Neuronal stem cell (in vitro differentiated cells): ENCODE results near the gene PXDN.

ENCODE experiments used
- DNase-seq: peaks from one replicate; pipeline ENCODE4 v3.0.0-alpha.2; 2013; ENCODE audit warnings: low spot score
- H2AFZ ChIP-seq: one replicate; pipeline ENCODE4 v1.6.1; 2013; ENCODE audit warnings: mild to moderate bottlenecking, low read length, inconsistent platforms
- H2AK5ac ChIP-seq: 2 replicates; pipeline ENCODE4 v1.6.1; 2013; ENCODE audit warnings: low read depth, mild to moderate bottlenecking, inconsistent platforms, low read length, moderate library complexity, mixed read lengths
- H2BK120ac ChIP-seq: 2 replicates; pipeline ENCODE4 v1.6.1; 2013; ENCODE audit warnings: low read depth, mild to moderate bottlenecking, inconsistent platforms, low read length, moderate library complexity, mixed read lengths
- H2BK12ac ChIP-seq: one replicate; pipeline ENCODE4 v1.6.1; 2013; ENCODE audit warnings: low read length, inconsistent platforms
- H2BK15ac ChIP-seq: 2 replicates; pipeline ENCODE4 v1.6.1; 2013; ENCODE audit warnings: mild to moderate bottlenecking, low read length, inconsistent platforms, mixed read lengths
- H2BK5ac ChIP-seq: one replicate; pipeline ENCODE4 v1.6.1; 2013; ENCODE audit warnings: inconsistent platforms, mild to moderate bottlenecking, low read length, moderate library complexity
- H3K14ac ChIP-seq: one replicate; pipeline ENCODE4 v1.6.1; 2013; ENCODE audit warnings: low read length, inconsistent platforms
- H3K18ac ChIP-seq: 2 replicates; pipeline ENCODE4 v1.6.1; 2013; ENCODE audit warnings: low read length, inconsistent platforms
- H3K23ac ChIP-seq: 2 replicates; pipeline ENCODE4 v1.6.1; 2013; ENCODE audit warnings: low read depth, mild to moderate bottlenecking, mixed read lengths, low read length, inconsistent platforms; ENCODE audit not compliant: poor library complexity
- H3K27ac ChIP-seq: replicated peaks from 3 replicates; pipeline ENCODE4 v1.5.1; 2013; ENCODE audit warnings: low read length, inconsistent platforms
- H3K27me3 ChIP-seq, 3 experiments: 2 replicates each; pipeline ENCODE4 v1.6.1; 2013; ENCODE audit warnings: low read length in 3 of 3, mild to moderate bottlenecking in 2 of 3, inconsistent platforms in 1 of 3, low read depth in 1 of 3, mixed read lengths in 1 of 3, moderate library complexity in 1 of 3; ENCODE audit not compliant: control insufficient read depth in 3 of 3, insufficient read depth in 3 of 3
- H3K36me3 ChIP-seq, 2 donors: replicated peaks in 1 of 2; 2 replicates each; pipeline ENCODE4 v1.6.1; 2013; ENCODE audit warnings: low read length in 2 of 2; ENCODE audit not compliant: control insufficient read depth in 2 of 2, insufficient read depth in 2 of 2
- H3K4ac ChIP-seq: 2 replicates; pipeline ENCODE4 v1.6.1; 2013; ENCODE audit warnings: inconsistent platforms, mild to moderate bottlenecking, low read length, moderate library complexity
- H3K4me1 ChIP-seq, 2 donors: 1 replicate in 1 of 2; 2 replicates in 1 of 2; pipeline ENCODE4 v1.6.1; 2013; ENCODE audit warnings: low read length in 2 of 2, low read depth in 1 of 2; ENCODE audit not compliant: control insufficient read depth in 2 of 2, insufficient read depth in 1 of 2
- H3K4me2 ChIP-seq: one replicate; pipeline ENCODE4 v1.6.1; 2013; ENCODE audit warnings: mild to moderate bottlenecking, low read length, inconsistent platforms; ENCODE audit not compliant: insufficient read depth, poor library complexity, severe bottlenecking
- H3K4me3 ChIP-seq, 2 donors: 2 replicates each; pipeline ENCODE4 v1.5.1; 2013; ENCODE audit warnings: low read length in 2 of 2, mild to moderate bottlenecking in 2 of 2, inconsistent platforms in 1 of 2, moderate library complexity in 1 of 2
- H3K79me1 ChIP-seq: one replicate; pipeline ENCODE4 v1.6.1; 2013; ENCODE audit warnings: low read depth, mild to moderate bottlenecking, inconsistent platforms, low read length, moderate library complexity
- H3K9ac ChIP-seq: one replicate; pipeline ENCODE4 v1.6.1; 2013; ENCODE audit warnings: mild to moderate bottlenecking, low read depth, low read length, inconsistent platforms; ENCODE audit not compliant: poor library complexity
- H3K9me3 ChIP-seq, 2 donors: replicated peaks in 1 of 2; 2 replicates each; pipeline versions ENCODE3 to v1.6.1; 2013; ENCODE audit warnings: low read length in 2 of 2, mild to moderate bottlenecking in 2 of 2, inconsistent platforms in 1 of 2, low read depth in 1 of 2, mixed read lengths in 1 of 2, moderate library complexity in 1 of 2; ENCODE audit not compliant: control insufficient read depth in 2 of 2, insufficient read depth in 1 of 2
- H4K8ac ChIP-seq: one replicate; pipeline ENCODE4 v1.6.1; 2013; ENCODE audit warnings: low read depth, mild to moderate bottlenecking, inconsistent platforms, low read length, moderate library complexity
- H4K91ac ChIP-seq: one replicate; pipeline ENCODE4 v1.6.1; 2013; ENCODE audit warnings: low read length, low read depth, mild to moderate bottlenecking, inconsistent platforms; ENCODE audit not compliant: poor library complexity
- WGBS, 2 donors: extraction: QIAGEN DNeasy Blood & Tissue Kit; methylation state at CpG; one replicate each; pipeline ENCODE4 v1.1.7; 2013; ENCODE audit warnings: missing lambda C conversion rate in 2 of 2, mixed read lengths in 1 of 2; ENCODE audit not compliant: insufficient read length in 2 of 2, insufficient replicate concordance in 1 of 2; ENCODE audit errors: extremely low coverage in 2 of 2; 5-methylcytosine and 5-hydroxymethylcytosine counted together

Gene PXDN

DNA sequence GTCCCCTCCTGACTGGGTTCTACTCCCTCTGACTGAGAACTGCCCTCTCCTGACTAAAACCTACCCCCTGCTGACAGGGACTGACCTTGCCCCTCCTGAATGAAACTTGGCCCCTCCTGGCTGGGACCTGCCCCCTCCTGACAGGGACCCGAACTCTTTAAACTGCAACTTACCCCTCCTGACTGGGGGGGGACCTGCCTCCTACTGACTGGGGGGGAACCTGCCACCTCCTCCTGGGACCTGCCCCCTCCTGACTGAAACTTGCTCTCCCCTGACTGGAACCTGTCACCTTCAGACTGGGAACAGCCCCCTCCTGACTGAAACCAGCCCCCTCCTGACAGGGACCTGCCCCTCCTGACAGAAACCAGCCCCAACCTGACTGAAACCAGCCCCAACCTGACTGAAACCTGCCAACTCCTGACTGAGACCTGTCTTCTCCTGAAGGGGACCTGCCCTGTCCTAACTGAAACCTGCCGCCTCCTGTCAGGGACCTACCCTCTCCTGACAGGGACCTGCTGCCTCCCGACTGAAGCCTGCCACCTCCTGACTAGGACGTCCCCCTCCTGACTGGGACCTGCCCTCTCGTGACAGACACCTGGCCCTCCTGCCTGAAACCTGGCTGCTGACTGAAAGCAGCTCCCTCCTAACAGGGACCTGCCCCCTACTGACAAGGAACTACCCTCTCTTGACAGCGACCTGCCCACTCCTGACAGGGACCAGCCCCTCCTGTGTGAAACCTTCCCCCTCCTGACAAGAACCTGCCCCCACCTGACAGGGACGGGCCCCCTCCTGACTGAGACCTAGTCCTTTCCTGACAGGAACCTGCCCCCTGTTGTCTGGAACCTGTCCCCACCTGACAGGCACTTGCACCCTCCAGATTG lies 87.1 kb downstream of the PXDN start:
- Histone ChIP-seq H3K27me3 (peaks cover 0 to 2% (median 0%) of the 10 kb centered on the region in 3 experiments), H3K14ac (no peak overlapping the region), H2BK120ac (no peak overlapping the region), H3K9me3 (peaks cover 0 to 4% of the 10 kb centered on the region in 2 donors), H3K79me1 (peaks cover 4% of the 10 kb centered on the region), H2AK5ac (no peak overlapping the region), H3K9ac (peak overlapping the region; percentile 30), H3K4me1 (no peaks in the 10 kb centered on the region), H3K23ac (no peak overlapping the region), H2BK5ac (peak overlapping the region; percentile 29), H4K8ac (no peak overlapping the region), H2AFZ (no peak overlapping the region), H3K4me2 (no peak overlapping the region), H3K4ac (no peak overlapping the region), H4K91ac (no peak overlapping the region), H3K4me3 (no peak overlapping the region), H3K27ac (no peak overlapping the region), H3K18ac (no peak overlapping the region), H2BK15ac (no peak overlapping the region), H2BK12ac (no peak overlapping the region), H3K36me3 (peaks cover 0 to 49% of the 10 kb centered on the region in 2 donors)
- WGBS, 2 donors: no CpG with 5 or more reads among the region's 7 CpGs
- DNase-seq: no peak

DNA sequence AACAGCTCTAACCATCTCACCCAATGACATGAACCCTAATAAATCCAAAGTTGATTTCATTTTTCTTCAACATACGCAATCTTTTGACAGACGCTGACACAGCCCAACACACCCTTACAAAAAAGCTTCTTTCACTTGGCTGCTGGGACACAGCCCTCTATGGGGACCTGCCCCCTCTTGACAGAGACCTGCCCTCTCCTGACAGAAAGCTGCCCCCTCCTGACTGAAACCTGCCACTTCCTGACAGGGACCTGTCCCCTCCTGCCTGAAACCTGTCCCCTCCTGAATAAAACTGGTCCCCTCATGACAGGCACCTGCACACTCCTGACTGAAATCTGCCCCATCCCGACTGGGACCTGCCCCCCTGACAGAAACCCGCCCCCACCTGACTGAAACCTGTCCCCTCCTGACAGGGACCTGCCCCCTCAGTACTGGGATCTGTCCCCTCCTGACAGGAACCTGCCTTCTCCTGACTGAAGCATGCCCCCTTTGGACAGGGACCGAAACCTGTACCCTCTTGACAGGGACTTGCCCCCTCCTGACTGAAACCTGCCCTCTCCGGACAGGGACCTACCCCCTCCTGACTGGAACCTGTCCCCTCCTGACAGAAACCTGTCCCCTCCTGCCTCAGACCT lies 87.9 kb downstream of the PXDN start:
- H2BK12ac ChIP-seq: no peak overlapping the region
- no peaks in the 10 kb centered on the region for H3K4me1 ChIP-seq
- no peak overlapping the region for H3K14ac ChIP-seq
- no peak overlapping the region for H3K4me2 ChIP-seq
- no peak overlapping the region for H4K8ac ChIP-seq
- DNase-seq: no peak
- H3K9me3 ChIP-seq: peaks cover 0 to 4% of the 10 kb centered on the region in 2 donors
- H3K4me3 ChIP-seq: no peak overlapping the region
- H2AK5ac ChIP-seq: no peak overlapping the region
- peaks cover 4% of the 10 kb centered on the region for H3K79me1 ChIP-seq
- H4K91ac ChIP-seq: no peak overlapping the region
- peaks cover 0 to 2% (median 0%) of the 10 kb centered on the region in 3 experiments for H3K27me3 ChIP-seq
- H3K23ac ChIP-seq: no peak overlapping the region
- no peak overlapping the region for H2BK120ac ChIP-seq
- H3K18ac ChIP-seq: no peak overlapping the region
- H3K4ac ChIP-seq: no peak overlapping the region
- H3K27ac ChIP-seq: no peak overlapping the region
- H2AFZ ChIP-seq: no peak overlapping the region
- no peak overlapping the region for H2BK15ac ChIP-seq
- H2BK5ac ChIP-seq: peak overlapping the region; percentile 29
- peaks cover 0 to 44% of the 10 kb centered on the region in 2 donors for H3K36me3 ChIP-seq
- no CpG with 5 or more reads among the region's 6 CpGs for WGBS, 2 donors
- no peak overlapping the region for H3K9ac ChIP-seq

DNA sequence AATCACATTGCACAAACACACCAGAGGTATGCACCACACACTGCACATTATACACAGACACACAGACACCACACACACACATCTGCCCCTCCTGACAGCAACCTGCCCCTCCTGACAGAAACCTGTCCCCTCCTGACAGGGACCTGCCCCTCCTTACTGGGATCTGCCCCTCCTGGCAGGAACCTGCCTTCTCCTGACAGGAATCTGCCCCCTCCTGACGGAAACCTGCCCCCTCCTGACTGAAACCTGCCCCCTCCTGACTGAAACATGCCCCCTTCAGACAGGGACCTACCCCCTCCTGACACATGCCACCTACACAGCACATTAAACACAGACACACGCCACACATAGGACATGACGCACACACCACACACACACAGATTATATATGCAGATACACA lies 88.9 kb downstream of the PXDN start:
- H2BK5ac ChIP-seq: no peak overlapping the region
- peaks cover 0 to 44% of the 10 kb centered on the region in 2 donors for H3K36me3 ChIP-seq
- no peak overlapping the region for H2AFZ ChIP-seq
- peaks cover 0 to 2% (median 0%) of the 10 kb centered on the region in 3 experiments for H3K27me3 ChIP-seq
- H3K9ac ChIP-seq: peak overlapping the region; percentile 61
- no peak overlapping the region for H2BK120ac ChIP-seq
- no peak overlapping the region for H4K8ac ChIP-seq
- no peak overlapping the region for H3K27ac ChIP-seq
- no CpG with 5 or more reads among the region's 3 CpGs for WGBS, 2 donors
- no peak overlapping the region for H3K4me3 ChIP-seq
- no peak overlapping the region for H2BK15ac ChIP-seq
- no peak overlapping the region for H4K91ac ChIP-seq
- H3K4me1 ChIP-seq: no peaks in the 10 kb centered on the region
- peaks cover 5% of the 10 kb centered on the region for H3K79me1 ChIP-seq
- H2BK12ac ChIP-seq: no peak overlapping the region
- H3K4me2 ChIP-seq: no peak overlapping the region
- no peak overlapping the region for H2AK5ac ChIP-seq
- peak overlapping the region; percentile 46 for H3K18ac ChIP-seq
- H3K23ac ChIP-seq: peak overlapping the region; percentile 27
- H3K9me3 ChIP-seq: peaks cover 0 to 4% of the 10 kb centered on the region in 2 donors
- DNase-seq: no peak
- H3K14ac ChIP-seq: no peak overlapping the region
- no peak overlapping the region for H3K4ac ChIP-seq
